HEK293T (cell line): ENCODE measurements around the gene CRADD.

ENCODE experiments used
- ARNT ChIP-seq: fragments of 450-650 bp; IDR thresholded peaks from 2 replicates; pipeline ENCODE4 v1.6.1; 2017; ENCODE audit warnings: mild to moderate bottlenecking
- BHLHE40 ChIP-seq: fragments of 450-650 bp; IDR thresholded peaks from 2 replicates; pipeline ENCODE4 v1.6.1; 2016; ENCODE audit warnings: mild to moderate bottlenecking, moderate library complexity, borderline replicate concordance
- CTBP1 ChIP-seq: fragments of 450-650 bp; IDR thresholded peaks from 2 replicates; pipeline ENCODE4 v1.6.1; 2016; ENCODE audit warnings: borderline replicate concordance
- FOXA1 ChIP-seq: fragments of 450-650 bp; IDR thresholded peaks from 2 replicates; pipeline ENCODE4 v1.6.1; 2016; ENCODE audit warnings: mild to moderate bottlenecking
- FOXK2 ChIP-seq: fragments of 450-650 bp; IDR thresholded peaks from 2 replicates; pipeline ENCODE4 v1.6.1; 2016; ENCODE audit warnings: mild to moderate bottlenecking
- FOXM1 ChIP-seq: fragments of 450-650 bp; IDR thresholded peaks from 2 replicates; pipeline ENCODE4 v1.6.1; 2017; ENCODE audit warnings: mild to moderate bottlenecking, borderline replicate concordance
- HDGF ChIP-seq: fragments of 450-650 bp; IDR thresholded peaks from 2 replicates; pipeline ENCODE4 v1.6.1; 2017; ENCODE audit warnings: antibody characterized with exemption, borderline replicate concordance
- L3MBTL2 ChIP-seq: fragments of 450-650 bp; conservative IDR thresholded peaks from 2 replicates; pipeline ENCODE4 v1.6.1; 2016; ENCODE audit warnings: mild to moderate bottlenecking
- LEF1 ChIP-seq: fragments of 450-650 bp; IDR thresholded peaks from 2 replicates; pipeline ENCODE4 v1.6.1; 2017; ENCODE audit warnings: mild to moderate bottlenecking, borderline replicate concordance
- NFRKB ChIP-seq: fragments of 450-650 bp; IDR thresholded peaks from 2 replicates; pipeline ENCODE4 v1.6.1; 2016; ENCODE audit warnings: mild to moderate bottlenecking, moderate library complexity
- SUZ12 ChIP-seq: fragments of 450-650 bp; IDR thresholded peaks from 2 replicates; pipeline ENCODE4 v1.6.1; 2016; ENCODE audit warnings: mild to moderate bottlenecking
- TARDBP ChIP-seq: fragments of 450-650 bp; IDR thresholded peaks from 2 replicates; pipeline ENCODE4 v1.6.1; 2016
- TF ChIP-seq, protein P1 (sequence below): fragments of 450-650 bp; IDR thresholded peaks from 2 replicates; pipeline ENCODE4 v1.6.1; 2016

DNA sequence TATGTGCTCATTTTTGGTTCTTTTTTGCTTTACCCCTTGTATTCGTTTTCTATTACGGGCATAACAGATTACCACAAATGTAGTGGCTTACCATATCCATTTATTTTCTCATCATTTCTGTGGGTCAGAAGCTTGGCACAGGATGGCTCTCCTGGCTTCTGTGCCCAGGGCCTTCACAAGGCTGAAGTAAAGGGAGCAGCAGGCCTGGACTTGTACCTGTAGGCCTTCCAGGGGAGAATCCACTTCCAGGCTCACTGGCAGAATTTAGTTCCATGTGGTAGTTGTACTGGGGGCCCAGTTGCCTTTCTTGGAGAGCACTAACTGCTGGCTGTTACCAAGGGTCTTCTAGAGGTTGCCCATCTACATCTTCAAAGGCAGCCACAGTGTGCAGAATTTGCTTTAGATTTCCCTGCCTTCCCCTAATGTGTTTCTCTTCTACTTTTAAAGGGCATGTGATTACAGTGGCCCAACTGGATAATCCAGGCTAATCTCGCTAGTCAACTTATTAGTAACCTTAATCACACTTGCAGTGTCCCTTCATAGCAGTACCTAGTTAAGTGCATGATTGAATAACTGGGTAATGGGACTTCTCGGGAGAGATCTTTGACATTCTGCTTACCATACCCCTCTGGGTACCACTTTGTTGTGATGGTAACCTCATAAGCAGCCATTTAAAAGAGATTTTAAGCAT lies 67.0 kb downstream of the CRADD start:
- TF ChIP-seq BHLHE40: no peak
- TF ChIP-seq TARDBP: no peak
- no peak for TF ChIP-seq HDGF
- no peak for TF ChIP-seq FOXM1
- no peak for TF ChIP-seq ARNT
- TF ChIP-seq CTBP1: no peak
- TF ChIP-seq L3MBTL2: no peak
- TF ChIP-seq FOXK2: no peak
- no peak for TF ChIP-seq FOXA1
- TF ChIP-seq, protein P1, sequence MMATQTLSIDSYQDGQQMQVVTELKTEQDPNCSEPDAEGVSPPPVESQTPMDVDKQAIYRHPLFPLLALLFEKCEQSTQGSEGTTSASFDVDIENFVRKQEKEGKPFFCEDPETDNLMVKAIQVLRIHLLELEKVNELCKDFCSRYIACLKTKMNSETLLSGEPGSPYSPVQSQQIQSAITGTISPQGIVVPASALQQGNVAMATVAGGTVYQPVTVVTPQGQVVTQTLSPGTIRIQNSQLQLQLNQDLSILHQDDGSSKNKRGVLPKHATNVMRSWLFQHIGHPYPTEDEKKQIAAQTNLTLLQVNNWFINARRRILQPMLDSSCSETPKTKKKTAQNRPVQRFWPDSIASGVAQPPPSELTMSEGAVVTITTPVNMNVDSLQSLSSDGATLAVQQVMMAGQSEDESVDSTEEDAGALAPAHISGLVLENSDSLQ: no peak
- no peak for TF ChIP-seq NFRKB
- TF ChIP-seq SUZ12: no peak
- TF ChIP-seq LEF1: no peak
